22Rv1 (cell line): ENCODE data around the gene COBL.

ENCODE experiments used
- ZFX ChIP-seq: fragments of 450-650 bp; IDR thresholded peaks from 2 replicates; pipeline ENCODE4 v1.6.1; 2017; ENCODE audit warnings: antibody characterized with exemption, borderline replicate concordance
- TF ChIP-seq, protein P1 (sequence below): fragments of 450-650 bp; IDR thresholded peaks from 2 replicates; pipeline ENCODE4 v1.5.1; 2017; ENCODE audit warnings: mild to moderate bottlenecking

DNA sequence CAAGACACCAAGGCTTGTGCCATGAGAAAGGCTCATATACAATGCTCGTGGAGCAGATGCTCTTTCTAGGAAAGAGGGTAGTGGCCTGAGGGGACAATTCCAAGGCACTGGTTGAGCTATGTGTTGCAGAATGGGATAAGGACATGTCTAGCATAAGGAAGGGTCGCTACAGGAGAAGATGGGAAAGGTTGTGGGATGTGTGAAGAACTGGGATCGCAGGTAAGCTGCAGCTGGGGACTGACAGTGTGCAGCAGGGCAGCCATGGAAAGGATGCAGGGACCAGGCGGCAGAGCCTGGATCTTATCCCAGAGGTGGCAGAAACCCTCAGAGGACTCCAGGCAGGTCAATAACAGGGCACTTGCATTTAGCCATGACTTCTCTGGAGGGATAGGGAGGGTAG is 56.1 kb downstream of the COBL start:
- TF ChIP-seq, protein P1, sequence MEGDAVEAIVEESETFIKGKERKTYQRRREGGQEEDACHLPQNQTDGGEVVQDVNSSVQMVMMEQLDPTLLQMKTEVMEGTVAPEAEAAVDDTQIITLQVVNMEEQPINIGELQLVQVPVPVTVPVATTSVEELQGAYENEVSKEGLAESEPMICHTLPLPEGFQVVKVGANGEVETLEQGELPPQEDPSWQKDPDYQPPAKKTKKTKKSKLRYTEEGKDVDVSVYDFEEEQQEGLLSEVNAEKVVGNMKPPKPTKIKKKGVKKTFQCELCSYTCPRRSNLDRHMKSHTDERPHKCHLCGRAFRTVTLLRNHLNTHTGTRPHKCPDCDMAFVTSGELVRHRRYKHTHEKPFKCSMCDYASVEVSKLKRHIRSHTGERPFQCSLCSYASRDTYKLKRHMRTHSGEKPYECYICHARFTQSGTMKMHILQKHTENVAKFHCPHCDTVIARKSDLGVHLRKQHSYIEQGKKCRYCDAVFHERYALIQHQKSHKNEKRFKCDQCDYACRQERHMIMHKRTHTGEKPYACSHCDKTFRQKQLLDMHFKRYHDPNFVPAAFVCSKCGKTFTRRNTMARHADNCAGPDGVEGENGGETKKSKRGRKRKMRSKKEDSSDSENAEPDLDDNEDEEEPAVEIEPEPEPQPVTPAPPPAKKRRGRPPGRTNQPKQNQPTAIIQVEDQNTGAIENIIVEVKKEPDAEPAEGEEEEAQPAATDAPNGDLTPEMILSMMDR = no peak
- TF ChIP-seq ZFX = no peak
